GM19324 (cell line): ENCODE data around the gene ALX4.

ENCODE experiments used
- ATAC-seq: cut with Tn5 transposase; IDR thresholded peaks from one replicate; pipeline ENCODE4 v1.9.1; 2021; ENCODE audit warnings: mild to moderate bottlenecking, moderate library complexity; ENCODE audit not compliant: unreplicated experiment, low FRiP score

The ALX4 gene

GRCh38 chr11:44309478-44310205 is at the start of gene ALX4:
TSS of gene ALX4 (minus strand) at chr11:44310139. CDS start at chr11:44310062, 77 bp downstream.
- ATAC-seq = no peak

GRCh38 chr11:44359162-44359561 is 49.2 kb upstream of the ALX4 start:
- no peak for ATAC-seq

GRCh38 chr11:44358713-44359112 is 48.8 kb upstream of the ALX4 start:
- no peak for ATAC-seq

GRCh38 chr11:44357711-44358110 is 47.8 kb upstream of the ALX4 start:
- ATAC-seq = no peak

GRCh38 chr11:44356351-44356750 is 46.4 kb upstream of the ALX4 start:
- no peak for ATAC-seq

- no peak for ATAC-seq
Measured at GRCh38 chr11:44351898-44352498, 42.1 kb upstream of the ALX4 start.

- peak; percentile 71 for ATAC-seq
Measured at GRCh38 chr11:44351006-44351660, 41.2 kb upstream of the ALX4 start.

- no peak for ATAC-seq
Measured at GRCh38 chr11:44349328-44349727, 39.4 kb upstream of the ALX4 start.

- ATAC-seq = no peak
Measured at GRCh38 chr11:44348721-44349120, 38.8 kb upstream of the ALX4 start.

- ATAC-seq = no peak
Measured at GRCh38 chr11:44348114-44348513, 38.2 kb upstream of the ALX4 start.

- ATAC-seq = no peak
Measured at GRCh38 chr11:44347538-44347937, 37.6 kb upstream of the ALX4 start.

GRCh38 chr11:44346983-44347382 is 37.0 kb upstream of the ALX4 start:
- no peak for ATAC-seq

GRCh38 chr11:44345781-44346180 is 35.8 kb upstream of the ALX4 start:
- ATAC-seq = no peak

- no peak for ATAC-seq
Measured at GRCh38 chr11:44344921-44345320, 35.0 kb upstream of the ALX4 start.

GRCh38 chr11:44344423-44344820 is 34.5 kb upstream of the ALX4 start:
- ATAC-seq = no peak

GRCh38 chr11:44343778-44344422 is 34.0 kb upstream of the ALX4 start:
- no peak for ATAC-seq

- ATAC-seq = no peak
Measured at GRCh38 chr11:44342616-44343015, 32.7 kb upstream of the ALX4 start.

GRCh38 chr11:44340656-44341055 is 30.7 kb upstream of the ALX4 start:
- ATAC-seq = no peak

GRCh38 chr11:44339530-44339883 is 29.6 kb upstream of the ALX4 start:
- no peak for ATAC-seq

GRCh38 chr11:44338698-44339529 is 29.0 kb upstream of the ALX4 start:
- no peak for ATAC-seq

- ATAC-seq = no peak
Measured at GRCh38 chr11:44338026-44338425, 28.1 kb upstream of the ALX4 start.
